Effector CD8-positive, alpha-beta T cell (primary cell): ENCODE results near the gene CFI.
A peak's percentile ranks its signal among the peaks of the same experiment; 100 is the strongest.

Experiments used
- DNase-seq: peaks from one replicate; lab custom pipeline; 2025; lab: John Stamatoyannopoulos, UW
- total RNA-seq, 4 experiments: gene quantifications; one replicate each; lab custom pipeline; 2026; lab: John Stamatoyannopoulos, UW

Gene CFI
- total RNA-seq, result 0 reads per million in 4 experiments

DNA sequence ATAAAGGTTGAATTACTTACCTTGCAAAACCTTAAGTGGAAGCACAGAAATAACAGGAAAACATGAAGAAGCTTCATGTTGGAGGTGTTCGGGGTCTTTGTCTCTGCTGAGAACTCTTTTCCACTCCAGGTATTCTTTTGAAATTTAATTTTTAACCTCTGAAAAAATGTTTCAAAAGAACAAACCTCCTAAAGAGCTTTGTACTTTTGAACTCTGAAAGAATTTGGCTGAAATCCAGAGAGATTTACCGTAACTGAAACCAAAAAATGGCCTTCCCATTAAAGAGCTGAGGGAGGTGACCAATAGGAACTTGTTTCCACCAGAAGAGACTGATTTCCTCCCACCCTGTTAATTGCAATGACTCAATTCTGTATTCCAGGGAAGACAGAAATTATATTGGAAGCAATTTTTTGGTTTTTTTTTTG lies at the start of gene CFI:
Gene CFI (minus strand): TSS at position 105 of the 425 bp plus-strand sequence. CDS start 28 bp downstream, at position 77.
- no peak for DNase-seq

DNA sequence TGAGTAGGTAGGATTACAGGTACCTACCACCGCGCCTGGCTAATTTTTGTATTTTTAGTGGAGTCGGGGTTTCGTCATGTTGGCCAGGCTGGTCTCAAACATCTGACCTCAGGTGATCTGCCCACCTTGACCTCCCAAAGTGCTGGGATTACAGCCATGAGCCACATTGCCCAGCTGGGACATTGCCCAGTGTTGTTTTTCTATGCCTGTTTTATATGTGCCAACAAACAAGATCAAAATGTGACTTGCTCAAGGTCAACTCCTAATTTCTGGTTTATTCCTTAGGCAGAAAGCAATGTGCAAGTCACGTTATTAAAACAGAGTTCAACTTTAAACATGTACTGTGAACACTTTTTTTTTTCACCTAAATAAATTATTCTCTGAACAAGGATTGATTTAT lies 48.8 kb upstream of the CFI start:
- DNase-seq, result no peak

DNA sequence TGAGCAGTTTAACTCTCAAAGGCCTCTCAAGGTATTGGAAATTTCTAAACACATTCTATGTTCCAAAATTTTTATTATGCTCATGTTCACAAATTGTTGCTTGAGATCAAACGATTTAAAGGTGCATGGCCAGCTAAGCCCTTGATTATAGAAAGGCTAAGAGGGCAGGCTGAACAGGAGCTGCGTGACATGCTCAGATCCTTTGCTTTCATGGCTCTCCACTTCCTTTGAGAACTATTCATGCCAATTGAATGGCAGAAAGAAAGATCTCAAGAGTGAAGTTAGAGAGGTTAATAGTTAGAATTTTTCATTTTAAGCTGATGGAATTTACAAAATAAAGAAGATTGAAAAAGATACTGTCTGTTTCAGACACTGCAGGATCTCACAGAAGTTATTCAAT lies 46.7 kb upstream of the CFI start:
- DNase-seq, result no peak

DNA sequence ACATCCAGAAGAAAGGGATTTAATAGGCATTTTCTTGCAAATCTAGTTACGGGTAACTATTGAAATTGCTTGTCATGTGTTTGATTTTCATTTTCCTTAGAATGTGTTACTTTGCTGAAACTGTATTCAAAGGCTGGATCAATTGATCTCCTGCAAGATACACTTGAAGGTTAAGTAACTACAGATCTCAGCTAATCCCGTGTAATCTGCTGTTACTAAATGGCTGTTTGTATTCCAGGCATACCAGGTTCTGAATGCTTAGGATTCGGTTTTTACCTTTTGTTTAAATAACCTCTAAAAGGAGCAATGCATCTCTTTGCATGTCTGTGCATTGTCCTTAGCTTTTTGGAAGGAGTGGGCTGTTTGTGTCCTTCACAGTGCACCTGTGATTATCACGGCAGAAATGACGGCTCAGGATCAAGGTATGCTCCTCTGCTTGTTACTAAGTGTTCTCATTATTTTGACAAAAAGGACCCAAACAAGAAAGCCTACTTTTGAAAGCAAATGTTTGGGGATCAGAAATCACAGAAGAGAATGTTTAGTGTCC lies 46.2 kb upstream of the CFI start, which contains the start of gene LRIT3:
Gene LRIT3 (plus strand): TSS at position 212 of the 547 bp plus-strand sequence. CDS start 95 bp downstream, at position 307.
- DNase-seq, result no peak

DNA sequence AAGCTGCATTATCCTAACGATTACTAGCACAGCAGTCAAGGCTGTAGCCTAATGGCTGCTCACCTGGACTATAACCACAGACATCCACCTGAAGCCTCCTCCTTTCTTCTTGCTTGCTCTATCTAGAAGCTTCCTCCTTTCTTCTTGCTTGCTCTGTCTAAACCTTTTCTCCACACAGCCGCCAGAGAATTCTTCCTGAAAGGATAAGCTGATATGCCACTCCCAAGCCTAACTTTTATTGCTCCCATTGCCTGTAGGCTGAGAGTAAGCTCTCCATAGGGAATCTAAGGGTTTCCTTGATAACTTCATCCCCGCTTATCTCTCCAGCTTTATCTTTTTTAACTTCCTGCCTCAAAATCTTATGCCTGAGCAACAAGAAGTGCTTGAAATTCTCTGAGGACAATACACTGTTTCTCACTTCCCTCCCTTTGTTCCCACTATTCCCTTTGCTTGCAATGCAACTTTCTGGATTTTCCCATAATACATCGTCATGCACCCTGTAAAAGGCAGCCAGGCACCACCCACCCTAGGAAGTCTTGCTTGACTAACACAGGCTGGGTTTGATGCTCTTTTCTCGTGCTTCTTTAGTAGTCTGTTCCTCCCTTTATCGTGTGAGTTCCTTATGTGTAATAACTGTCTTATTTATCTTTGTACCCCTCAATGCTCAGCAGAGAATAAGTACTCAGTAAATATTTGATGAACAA lies 44.7 kb upstream of the CFI start:
- no peak for DNase-seq

DNA sequence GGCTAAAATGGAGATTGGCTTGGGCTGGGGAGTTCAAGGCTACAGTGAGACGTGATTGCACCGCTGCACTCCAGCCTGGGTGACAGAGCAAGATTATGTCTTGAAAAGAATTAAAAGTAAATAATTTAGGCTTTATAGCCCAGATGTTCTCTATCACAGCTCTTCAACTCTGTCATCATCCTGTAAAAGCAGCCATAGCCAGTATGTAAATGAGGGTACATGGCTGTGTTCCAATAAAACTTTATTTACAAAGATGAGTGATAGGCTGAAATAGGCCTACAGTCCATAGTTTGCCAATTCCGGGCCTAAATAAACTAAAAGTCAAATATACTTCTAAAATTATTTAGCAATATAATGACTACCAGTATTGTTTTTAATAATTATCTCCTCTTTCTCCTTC lies 35.2 kb upstream of the CFI start:
- no peak for DNase-seq

DNA sequence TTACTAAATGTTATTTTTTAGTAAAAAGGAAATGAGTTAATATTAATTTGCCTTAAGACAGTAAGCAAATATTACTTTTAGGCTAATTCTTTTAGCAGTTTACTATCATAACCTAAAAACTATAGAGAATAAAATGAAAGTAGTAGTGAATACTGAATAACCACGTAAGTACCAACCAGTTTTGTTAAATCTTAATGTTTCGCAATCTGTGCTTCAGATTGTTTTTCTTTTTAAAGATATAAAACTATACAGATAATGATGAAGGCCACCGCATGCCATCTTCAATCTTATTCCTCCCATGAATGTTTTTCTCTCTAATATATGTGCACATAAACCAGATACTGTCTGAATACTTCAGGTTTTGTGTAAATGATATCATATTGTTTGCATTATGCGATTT lies 32.0 kb upstream of the CFI start:
- DNase-seq, result no peak

DNA sequence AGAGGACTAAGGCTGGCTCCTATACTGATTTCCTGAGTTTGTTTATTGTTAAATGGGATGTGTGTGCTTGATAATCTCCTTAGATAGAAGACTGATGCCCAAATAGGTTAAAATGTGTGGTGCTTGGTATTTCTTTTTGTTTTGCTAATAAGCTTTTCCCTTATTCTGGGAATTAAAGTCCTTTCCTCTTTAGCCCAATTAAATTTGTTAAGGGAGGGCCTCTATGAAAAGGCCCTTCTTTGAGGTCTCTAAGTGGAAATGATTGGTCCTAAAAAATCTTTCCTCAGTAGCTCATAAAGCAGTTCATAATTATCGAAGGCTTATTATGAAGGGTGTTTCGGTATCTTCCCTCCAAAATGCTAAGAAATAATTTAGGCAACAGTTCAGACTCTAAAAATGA lies 25.9 kb upstream of the CFI start, which contains the start of gene RRH:
Gene RRH (plus strand): TSS at position 301 of the 400 bp plus-strand sequence. CDS start 56 bp downstream, at position 357.
- DNase-seq, result no peak

DNA sequence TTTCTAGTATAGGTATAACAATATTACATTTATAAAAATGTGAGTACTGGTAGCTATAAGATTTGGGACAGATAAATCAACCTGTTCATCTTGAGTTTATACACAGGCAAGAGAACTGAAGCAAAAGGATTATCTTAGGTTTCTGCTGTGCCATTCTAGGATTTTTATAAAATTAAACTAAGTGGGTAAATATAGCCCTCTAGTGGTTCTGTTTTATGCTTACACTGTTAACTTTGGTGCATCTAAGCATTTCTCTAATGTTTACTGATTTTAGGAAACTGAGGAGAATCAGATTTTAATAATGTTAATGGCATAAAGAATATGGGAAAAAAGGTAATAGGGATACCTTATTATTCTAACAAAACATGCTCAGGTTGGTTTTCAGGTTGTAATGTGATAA lies 24.9 kb upstream of the CFI start:
- DNase-seq, result no peak

DNA sequence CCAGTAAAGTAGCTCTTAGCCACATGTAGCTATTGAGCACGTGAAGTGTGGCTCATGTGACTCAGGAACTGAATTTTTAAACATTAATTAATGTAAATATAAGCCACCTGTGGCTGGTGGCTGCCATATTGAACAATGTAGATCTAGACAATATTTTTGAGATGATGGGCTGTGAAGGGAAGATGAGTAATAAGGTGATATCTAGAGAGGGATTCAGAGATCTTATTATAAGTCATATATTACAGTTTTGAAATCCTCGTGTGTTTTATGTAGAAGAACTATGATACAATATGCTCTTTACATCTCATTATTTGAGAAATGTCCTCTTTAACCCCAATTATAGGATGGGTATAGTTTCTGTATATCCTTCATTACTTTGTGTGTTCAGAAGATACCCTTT lies 19.4 kb upstream of the CFI start:
- DNase-seq, result no peak

DNA sequence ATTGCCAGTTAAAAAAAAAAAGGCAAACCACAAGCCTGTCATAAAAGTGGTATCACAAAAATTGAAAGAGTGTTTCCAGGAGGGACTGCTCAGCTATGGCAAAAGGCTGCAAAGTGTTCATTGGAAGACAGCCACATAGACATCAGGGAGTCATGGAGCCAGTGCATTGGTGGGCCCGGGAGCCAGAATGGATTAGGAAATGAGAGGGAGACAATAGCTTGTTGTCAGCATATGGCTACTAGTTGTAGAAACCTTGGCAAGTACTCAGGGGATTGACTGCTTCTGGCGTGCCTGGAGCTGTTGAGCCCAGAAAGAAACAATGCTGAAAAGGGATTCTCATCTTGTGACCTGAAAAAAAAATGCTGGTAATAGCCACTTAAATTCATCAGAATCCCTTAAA lies 18.8 kb upstream of the CFI start:
- no peak for DNase-seq

DNA sequence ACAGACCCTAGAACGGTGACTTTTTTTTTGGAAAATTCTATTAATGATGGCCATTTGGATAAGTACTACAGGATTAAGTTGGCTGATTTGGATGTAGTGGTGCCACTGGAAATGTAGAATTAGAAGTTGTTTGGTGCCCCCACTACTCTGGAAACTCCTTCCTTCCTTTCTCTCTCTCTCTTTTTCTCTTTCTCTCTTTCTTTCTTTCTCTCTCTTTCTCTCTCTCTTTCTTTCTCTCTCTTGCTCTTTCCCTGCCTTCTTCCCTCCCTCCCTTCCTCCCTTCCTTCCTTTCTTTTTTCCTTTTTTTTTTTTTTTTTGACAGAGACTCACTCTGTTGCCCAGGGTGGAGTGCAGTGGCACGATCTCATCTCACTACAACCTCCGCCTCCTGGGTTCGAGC lies 16.5 kb upstream of the CFI start:
- no peak for DNase-seq

DNA sequence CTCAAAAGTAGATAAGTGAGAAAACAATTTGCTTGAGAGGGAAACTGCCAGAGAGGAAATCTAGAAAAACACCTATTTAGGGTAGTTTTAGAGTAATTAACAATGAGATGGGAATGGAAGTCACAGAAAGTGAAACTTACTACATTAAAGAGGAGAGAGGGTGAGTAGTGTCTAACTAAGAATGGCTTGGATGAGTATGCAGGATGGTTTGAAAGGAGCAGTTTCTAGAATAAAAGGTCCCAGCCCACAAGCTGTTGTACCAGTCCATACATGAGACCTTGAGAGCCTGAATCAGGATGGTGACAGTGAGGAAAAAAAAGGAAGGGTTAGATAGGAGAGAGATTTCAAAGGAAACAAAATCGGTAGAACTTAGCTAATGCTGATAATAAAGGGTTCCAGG lies 15.1 kb upstream of the CFI start:
- DNase-seq, result no peak

DNA sequence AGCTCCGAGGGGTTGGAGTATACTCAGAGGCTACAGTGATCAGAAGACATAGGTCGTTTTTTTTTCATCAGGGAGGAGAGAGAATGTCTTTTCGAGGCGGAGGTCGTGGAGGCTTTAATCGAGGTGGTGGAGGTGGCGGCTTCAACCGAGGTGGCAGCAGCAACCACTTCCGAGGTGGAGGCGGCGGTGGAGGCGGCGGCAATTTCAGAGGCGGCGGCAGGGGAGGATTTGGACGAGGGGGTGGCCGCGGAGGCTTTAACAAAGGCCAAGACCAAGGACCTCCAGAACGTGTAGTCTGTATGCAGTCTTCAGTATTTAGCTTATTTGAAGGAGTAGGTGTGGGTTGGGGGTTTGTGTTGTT lies 14.3 kb upstream of the CFI start:
- peak; percentile 30 for DNase-seq

DNA sequence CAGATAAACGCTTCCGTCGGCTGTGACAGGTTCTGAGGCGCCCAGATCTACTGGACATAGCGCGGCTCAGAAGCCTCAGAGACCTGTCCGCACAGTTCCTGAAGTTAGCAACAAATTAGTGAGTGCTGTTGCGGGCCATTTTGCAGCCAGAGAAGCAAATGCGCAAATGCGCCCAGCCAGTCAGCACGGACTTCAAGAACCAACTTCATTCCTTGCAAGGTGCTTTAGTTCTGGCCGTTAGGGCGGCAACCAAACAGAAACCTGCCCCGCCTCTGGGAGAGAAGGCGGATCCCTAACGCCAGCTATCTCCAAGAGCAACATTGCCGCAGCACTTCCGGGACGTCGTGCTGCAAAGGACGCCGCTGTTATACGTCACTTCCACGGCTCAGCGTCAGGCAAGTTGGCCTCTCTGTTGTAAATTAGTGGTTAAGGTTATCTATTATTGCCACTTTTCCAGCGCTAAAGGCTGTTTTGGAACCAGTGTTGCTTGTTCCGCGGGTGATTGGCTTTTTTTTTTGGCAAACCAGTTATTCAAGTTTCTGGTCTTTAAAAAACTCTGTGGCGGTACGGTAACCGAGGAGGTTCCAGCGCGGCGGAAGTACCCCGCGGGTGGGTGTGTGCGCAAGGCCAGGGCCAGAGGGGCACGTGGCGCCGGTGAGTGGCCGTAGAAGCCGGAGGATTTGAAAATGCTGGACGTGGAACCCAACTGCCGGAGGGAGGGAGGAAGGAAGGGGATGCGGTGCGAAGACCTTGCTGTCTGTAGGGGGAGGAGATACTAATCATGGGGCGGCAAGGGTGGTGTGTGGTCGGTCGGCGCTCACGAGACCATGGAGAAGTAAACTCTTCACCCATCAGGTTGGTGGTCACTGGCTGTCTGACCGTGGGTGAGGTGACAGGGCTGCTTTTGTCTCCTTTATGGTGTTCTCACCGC lies 13.6 kb upstream of the CFI start, which contains the start of gene GAR1:
Gene GAR1 (plus strand): TSS at position 612 of the 931 bp plus-strand sequence. CDS start 403 bp downstream, outside the sequence.
- DNase-seq, result peak; percentile 77

DNA sequence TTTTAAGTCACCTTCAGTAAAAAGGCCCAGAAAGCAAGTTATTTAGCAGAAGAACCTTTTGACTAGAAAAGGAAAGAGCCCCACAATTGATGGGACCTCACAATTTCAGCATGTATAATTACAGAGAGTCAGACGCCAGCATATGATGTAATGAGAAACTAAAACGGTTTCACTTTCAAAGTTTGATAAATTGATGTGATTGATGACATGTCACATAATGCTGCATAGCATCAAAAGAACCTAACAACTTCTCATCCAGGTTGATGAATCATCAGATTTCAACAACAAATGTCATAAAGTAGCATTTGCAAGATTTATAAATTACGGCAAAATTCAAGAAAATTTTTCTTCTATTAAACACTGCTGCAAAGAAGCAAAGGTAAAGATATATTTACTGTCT lies 9.9 kb upstream of the CFI start:
- DNase-seq, result no peak

DNA sequence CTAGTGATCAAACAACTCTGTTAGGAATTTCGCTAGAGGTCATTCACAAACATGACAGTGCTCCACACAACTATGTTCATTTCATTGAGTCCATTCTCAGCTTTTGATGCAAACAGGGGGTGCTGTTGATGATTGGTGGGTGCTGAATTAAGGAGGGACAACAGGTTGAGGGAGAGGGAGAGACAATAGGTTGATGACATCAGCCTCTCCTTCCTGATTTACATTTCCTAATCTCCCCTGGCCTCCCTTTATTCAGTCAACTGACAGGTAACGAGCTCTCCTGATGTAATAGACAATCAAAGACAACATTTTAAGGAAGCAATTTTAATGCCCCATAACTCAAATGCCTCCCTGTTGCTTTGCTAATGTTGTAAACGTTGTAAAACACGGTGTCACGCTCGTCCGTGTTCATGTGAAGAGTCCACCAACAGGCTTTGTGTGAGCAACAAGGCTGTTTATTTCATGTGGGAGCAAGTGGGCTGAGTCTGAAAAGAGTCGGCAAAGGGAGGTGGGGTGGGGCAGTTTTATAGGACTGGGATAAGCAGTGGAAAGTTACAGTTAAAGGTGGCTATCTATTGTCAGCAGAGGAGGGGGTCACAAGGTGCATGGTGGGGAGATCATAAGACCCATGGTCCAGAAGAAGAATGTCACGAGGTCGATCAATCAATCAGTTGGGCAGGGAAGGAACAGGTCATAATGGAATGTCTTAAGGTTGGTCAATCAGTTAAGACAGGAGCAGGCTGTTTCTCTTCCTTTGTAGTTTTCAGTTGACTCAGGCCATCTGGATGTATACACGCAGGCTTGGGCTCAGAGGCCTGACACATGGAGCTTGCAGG lies 9.0 kb upstream of the CFI start:
- no peak for DNase-seq

DNA sequence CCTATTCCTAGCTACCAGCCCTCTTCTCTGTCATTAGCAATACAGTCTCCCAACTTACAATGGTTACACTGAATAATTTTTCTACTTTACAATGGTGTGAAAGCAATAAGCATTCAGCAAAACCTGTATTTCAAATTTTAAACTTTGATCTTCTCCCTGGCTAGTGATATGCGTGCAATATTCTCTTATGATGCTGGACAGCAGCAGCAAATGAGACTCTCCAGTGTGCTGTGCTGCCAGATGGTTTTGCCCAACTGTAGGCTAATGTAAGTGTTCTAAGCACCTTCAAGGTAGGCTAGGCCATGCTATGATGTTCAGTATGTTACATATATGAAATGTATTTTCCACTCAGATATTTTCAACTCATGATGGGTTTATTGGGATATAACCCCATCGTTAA lies 7.9 kb upstream of the CFI start:
- DNase-seq, result no peak

DNA sequence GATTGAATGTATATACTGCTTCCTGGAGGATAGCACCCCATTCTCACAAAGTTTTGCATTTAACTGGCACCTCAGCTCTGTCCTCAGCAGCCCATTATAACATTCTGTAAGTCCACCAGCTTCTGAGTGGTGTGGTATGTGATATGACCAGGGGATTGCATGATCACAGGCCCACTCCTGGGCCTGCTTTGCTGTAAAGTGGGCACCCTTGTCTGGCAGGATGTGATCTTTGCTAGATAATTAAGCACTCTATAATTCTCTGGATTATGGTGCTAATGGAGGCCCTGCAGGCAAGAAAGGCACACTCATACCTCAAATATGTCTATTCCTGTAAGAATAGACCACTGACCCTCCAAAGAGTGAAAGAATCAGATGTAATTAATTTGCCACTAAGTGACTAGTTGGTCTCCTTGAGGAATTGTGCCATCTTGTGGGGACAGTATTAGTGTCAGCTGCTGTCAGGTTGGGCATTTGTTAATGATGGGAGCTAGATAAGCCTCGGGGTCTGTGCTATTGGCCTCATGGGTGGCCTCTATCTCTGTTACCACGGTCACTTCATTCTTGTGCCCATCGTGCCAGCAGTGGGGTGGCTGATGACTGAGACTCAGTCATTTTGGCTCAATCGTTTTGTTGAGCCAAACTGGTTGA lies 2.2 kb upstream of the CFI start:
- DNase-seq, result no peak

DNA sequence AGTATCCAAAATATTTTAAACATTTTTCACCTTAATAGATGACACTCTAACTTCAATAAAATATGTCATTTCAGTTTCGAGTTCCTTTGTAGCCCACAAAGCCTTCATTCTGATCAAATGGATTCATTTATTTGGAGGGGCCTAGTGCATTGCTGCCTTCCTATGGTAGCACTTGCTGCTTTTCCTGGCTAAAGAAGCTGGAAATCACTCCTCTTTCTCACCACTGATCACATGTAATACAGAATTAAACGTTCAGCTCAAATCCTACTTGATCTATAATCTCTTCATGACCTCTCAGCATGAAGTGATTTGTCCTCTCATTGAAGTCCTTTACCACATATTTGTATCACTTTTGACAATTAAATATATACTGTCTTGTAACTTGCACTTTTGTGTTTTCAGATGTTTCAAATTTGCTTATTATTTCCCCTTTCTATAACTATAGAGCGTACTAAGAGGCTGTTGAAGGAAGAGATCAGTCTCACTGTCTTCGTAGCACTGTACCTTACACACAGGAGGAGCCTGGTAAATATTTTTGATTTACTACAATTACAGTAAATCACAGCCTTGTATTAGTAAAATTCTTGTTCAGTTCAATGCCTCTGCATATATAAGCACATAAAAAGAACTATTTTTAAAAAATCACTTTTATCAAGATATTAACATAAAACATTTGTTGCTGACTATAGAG lies 555 bp downstream of the CFI start:
- no peak for DNase-seq
